Right lobe of liver (tissue), 6 donors: ENCODE measurements around the gene DYSF. TPM values are rescaled to one million over a fixed set of nuclear protein-coding genes. Genes with fewer than 3 reads are reported as not detected.

Experiments
- ATAC-seq, 4 donors: fragments of 200-7000 bp; cut with Tn5 transposase; one replicate each; pipeline ENCODE4 v1.9.1; 2020; ENCODE audit warnings: mild to moderate bottlenecking in 4 of 4, moderate library complexity in 4 of 4
- DNase-seq, 3 donors: peaks; one replicate each; pipeline ENCODE4 v3.0.0-alpha.2; 2020
- H3K27ac ChIP-seq, 3 donors: fragments of 200-600 bp; one replicate each; pipeline ENCODE4 v1.8.0; 2022
- H3K27me3 ChIP-seq, 2 donors: fragments of 200-600 bp; one replicate each; pipeline ENCODE4 v1.8.0; 2022
- H3K36me3 ChIP-seq, 4 donors: fragments of 200-600 bp; sonication (generic) in 1 of 4; one replicate each; pipeline versions ENCODE4 v1.5.1 to v1.8.0; 2017 to 2022; ENCODE audit warnings: control low read depth in 1 of 4
- H3K4me1 ChIP-seq, 4 donors: fragments of 200-600 bp; sonication (generic) in 1 of 4; one replicate each; pipeline versions ENCODE4 v1.5.1 to v1.8.0; 2017 to 2022; ENCODE audit warnings: control low read depth in 1 of 4
- H3K4me3 ChIP-seq, 3 donors: fragments of 200-600 bp; one replicate each; pipeline ENCODE4 v1.8.0; 2022
- H3K9me3 ChIP-seq, 4 donors: fragments of 200-600 bp; sonication (generic) in 1 of 4; one replicate each; pipeline versions ENCODE4 v1.5.1 to v1.8.0; 2017 to 2022; ENCODE audit warnings: control low read depth in 1 of 4
- CTCF ChIP-seq, 4 donors: fragments of 200-600 bp in 3 of 4; fragments of 450-650 bp in 1 of 4; IDR thresholded peaks; one replicate each; pipeline versions ENCODE4 v1.5.1 to v1.8.0; 2016 to 2022; ENCODE audit warnings: antibody characterized with exemption in 4 of 4, mild to moderate bottlenecking in 2 of 4
- POLR2A ChIP-seq: fragments of 450-650 bp; IDR thresholded peaks from one replicate; pipeline ENCODE4 v1.6.1; 2017; ENCODE audit warnings: antibody characterized with exemption, mild to moderate bottlenecking
- WGBS: methylation state at CpG from one replicate; pipeline ENCODE4 v1.1.6; 2018; ENCODE audit warnings: low coverage, low lambda C conversion rate; ENCODE audit not compliant: insufficient coverage; ENCODE audit errors: missing lambda C conversion rate; 5-methylcytosine and 5-hydroxymethylcytosine counted together
- intact Hi-C, 2 donors: fragments of 100-400 bp; cut with DNase I; formaldehyde crosslinking; loops; one replicate each; pipeline versions ENCODE4 v1.11.2 to v1.14.1; 2022
- total RNA-seq, 6 experiments: library from RNA; depleted of rRNA in 2 of 6; stranded (reverse); fragments of >200 nt in 2 of 6; fragmentation: NEBNext Ultra II Directional in 3 of 6; extraction: Animal tissue kit (Norgen Biotek cat#: 25700) in 3 of 6; gene quantifications; one replicate each; pipeline versions ENCODE4 v1.1.0 to v1.2.4, GENCODE V29; 2016 to 2023
- donor health status: DM: no; HTN: yes; CAD: no.
- donor health status: DM: no; HTN: no; CAD: no.
- donor health status: DM: no; HTN: no; CAD: no.
- donor health status: DM: no; HTN: yes; CAD: no.
- donor health status: DM: no; HTN: yes; CAD: no.

The DYSF gene
- total RNA-seq, 6 experiments from 2014 or later = 21.8 to 55.0 (median 32.9) TPM

GRCh38 chr2:71685941-71686611 lies 232.7 kb downstream of the DYSF start:
- Histone ChIP-seq H3K4me1 (no peaks in the 10 kb centered on the region), H3K27me3 (no peaks in the 10 kb centered on the region), H3K4me3 (no peak overlapping the region), H3K9me3 (no peaks in the 10 kb centered on the region), H3K36me3 (peaks cover 0 to 3% (median 0%) of the 10 kb centered on the region in 4 donors), H3K27ac (no peak overlapping the region)
- no peak for TF ChIP-seq CTCF (IDR thresholded peaks at IDR 0.05)
- ATAC-seq (peak in 1 of 4 donors; percentile 7), DNase-seq (peak in 1 of 3 donors; percentile 13)
- 83% methylated on average over 2 of the region's 13 CpGs for WGBS
- intact Hi-C loops = no loop called here

GRCh38 chr2:71686781-71687180 lies 233.4 kb downstream of the DYSF start:
- H3K36me3 ChIP-seq = no peaks in the 10 kb centered on the region
- intact Hi-C loops = no loop called here
- no peak overlapping the region for H3K27ac ChIP-seq
- no peak for TF ChIP-seq CTCF (IDR thresholded peaks at IDR 0.05)
- no peak for TF ChIP-seq POLR2A
- 100% methylated on average over 1 of the region's 6 CpGs for WGBS
- no peak overlapping the region for H3K4me3 ChIP-seq
- ATAC-seq = no peak
- peak in 1 of 3 donors; percentile 7 for DNase-seq
- H3K4me1 ChIP-seq = no peaks in the 10 kb centered on the region
- H3K9me3 ChIP-seq = no peaks in the 10 kb centered on the region
- H3K27me3 ChIP-seq = no peaks in the 10 kb centered on the region

GRCh38 chr2:71687412-71687811 lies 234.1 kb downstream of the DYSF start:
- Histone ChIP-seq H3K4me1 (no peaks in the 10 kb centered on the region), H3K9me3 (no peaks in the 10 kb centered on the region), H3K27ac (no peak overlapping the region), H3K36me3 (no peaks in the 10 kb centered on the region), H3K4me3 (no peak overlapping the region), H3K27me3 (no peaks in the 10 kb centered on the region)
- DNase-seq = peak in 1 of 3 donors; percentile 11
- no peak for ATAC-seq
- TF ChIP-seq POLR2A (no peak), CTCF (IDR thresholded peaks at IDR 0.05) (no peak)
- intact Hi-C loops = no loop called here
- WGBS = 50% methylated on average over 3 of the region's 10 CpGs

- H3K4me3 ChIP-seq = no peak overlapping the region
- H3K27me3 ChIP-seq = no peaks in the 10 kb centered on the region
- no peaks in the 10 kb centered on the region for H3K9me3 ChIP-seq
- TF ChIP-seq CTCF (IDR thresholded peaks at IDR 0.05) = no peak
- no peak for TF ChIP-seq POLR2A
- intact Hi-C loops = no loop called here
- DNase-seq (peak in 1 of 3 donors; percentile 8), ATAC-seq (no peak)
- H3K27ac ChIP-seq = no peak overlapping the region
- 100% methylated on average over 4 of the region's 7 CpGs for WGBS
- no peaks in the 10 kb centered on the region for H3K36me3 ChIP-seq
- H3K4me1 ChIP-seq = no peaks in the 10 kb centered on the region
Measured at GRCh38 chr2:71688530-71688929, 235.2 kb downstream of the DYSF start.
